ENCODE results near the gene CFL2.
"Not testable (repeated sequence)": the region's sequence is repeated elsewhere in the genome, so short reads cannot be mapped to it uniquely, and the experiment has no call there.

The CFL2 gene

GRCh38 chr14:34749408-34749807 lies 35.0 kb upstream of the CFL2 start:
- no peak for TF ChIP-seq CTCF (IDR thresholded peaks at IDR 0.05)
- no peaks in the 10 kb centered on the region for H3K27me3 ChIP-seq (ENCODE audit: control insufficient read depth, insufficient read depth, low read length)
- H3K36me3 ChIP-seq (ENCODE audit: control insufficient read depth, insufficient read depth, low read length): no peaks in the 10 kb centered on the region
- no peak overlapping the region for H3K4me2 ChIP-seq (ENCODE audit: low read length)
- no peak overlapping the region for H3K27ac ChIP-seq
- H2AFZ ChIP-seq: no peak overlapping the region
- H3K9ac ChIP-seq: no peak overlapping the region
- H3K4me1 ChIP-seq: no peaks in the 10 kb centered on the region
- H3K9me3 ChIP-seq (ENCODE audit: control insufficient read depth, low read length): no peaks in the 10 kb centered on the region
- H3K4me3 ChIP-seq (ENCODE audit: low read depth, low read length): no peak overlapping the region
- no peaks in the 10 kb centered on the region for H3K79me2 ChIP-seq

- H3K27ac ChIP-seq: no peak overlapping the region
- no peak overlapping the region for H2AFZ ChIP-seq
- H3K27me3 ChIP-seq (ENCODE audit: control insufficient read depth, insufficient read depth, low read length): no peaks in the 10 kb centered on the region
- no peaks in the 10 kb centered on the region for H3K9me3 ChIP-seq (ENCODE audit: control insufficient read depth, low read length)
- no peak overlapping the region for H3K4me2 ChIP-seq (ENCODE audit: low read length)
- no peak overlapping the region for H3K4me3 ChIP-seq (ENCODE audit: low read depth, low read length)
- H3K79me2 ChIP-seq: no peaks in the 10 kb centered on the region
- H3K36me3 ChIP-seq (ENCODE audit: control insufficient read depth, insufficient read depth, low read length): no peaks in the 10 kb centered on the region
- no peak overlapping the region for H3K9ac ChIP-seq
- no peak for TF ChIP-seq CTCF (IDR thresholded peaks at IDR 0.05)
- no peaks in the 10 kb centered on the region for H3K4me1 ChIP-seq
These were observed 28.1 kb upstream of the CFL2 start for GRCh38 chr14:34742270-34743115.

DNA sequence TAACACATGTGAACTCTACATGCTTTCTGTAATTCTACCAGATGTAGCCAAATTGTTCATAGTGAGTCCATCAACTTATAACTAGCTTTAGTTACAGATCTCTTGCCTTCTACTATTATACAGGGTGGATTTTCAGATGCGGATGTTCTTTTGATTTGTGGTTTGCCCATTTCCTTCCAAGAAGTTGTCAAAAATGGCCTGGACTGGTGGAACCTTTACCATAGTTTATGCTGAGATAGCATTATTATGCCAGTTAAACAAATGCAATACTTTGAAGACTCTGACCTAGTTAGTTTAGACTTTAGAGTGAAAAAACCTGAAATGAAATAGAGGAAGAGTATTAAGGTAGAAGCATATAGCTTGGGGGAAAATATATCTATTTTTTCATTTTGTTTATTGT lies 27.4 kb upstream of the CFL2 start:
- H3K27me3 ChIP-seq (ENCODE audit: control insufficient read depth, insufficient read depth, low read length): no peaks in the 10 kb centered on the region
- H2AFZ ChIP-seq: no peak overlapping the region
- no peaks in the 10 kb centered on the region for H3K4me1 ChIP-seq
- no peaks in the 10 kb centered on the region for H3K9me3 ChIP-seq (ENCODE audit: control insufficient read depth, low read length)
- no peak for TF ChIP-seq CTCF (IDR thresholded peaks at IDR 0.05)
- H3K9ac ChIP-seq: no peak overlapping the region
- no peaks in the 10 kb centered on the region for H3K79me2 ChIP-seq
- no peaks in the 10 kb centered on the region for H3K36me3 ChIP-seq (ENCODE audit: control insufficient read depth, insufficient read depth, low read length)
- H3K4me3 ChIP-seq (ENCODE audit: low read depth, low read length): no peak overlapping the region
- H3K27ac ChIP-seq: no peak overlapping the region
- no peak overlapping the region for H3K4me2 ChIP-seq (ENCODE audit: low read length)

DNA sequence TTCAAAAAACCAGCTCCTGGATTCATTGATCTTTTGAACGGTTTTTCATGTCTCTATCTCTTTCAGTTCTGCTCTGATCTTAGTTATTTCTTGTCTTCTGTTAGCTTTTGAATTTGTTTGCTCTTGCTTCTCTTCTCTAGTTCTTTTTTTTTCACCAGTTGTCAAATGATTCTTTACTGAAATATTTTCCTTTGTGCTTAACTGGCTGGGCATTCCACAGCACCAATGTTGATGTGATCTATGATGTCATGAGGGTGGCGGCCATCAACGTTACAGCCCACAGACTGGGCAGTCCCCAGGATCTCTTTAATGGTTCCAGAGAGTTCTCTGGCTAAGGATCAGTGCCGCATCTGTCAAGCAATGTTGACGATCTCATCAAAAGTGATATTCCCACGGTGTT lies 25.7 kb upstream of the CFL2 start:
- not testable (repeated sequence) for H3K9ac ChIP-seq; H3K9me3 ChIP-seq (ENCODE audit: control insufficient read depth, low read length); H3K4me1 ChIP-seq; H3K36me3 ChIP-seq (ENCODE audit: control insufficient read depth, insufficient read depth, low read length); H3K27me3 ChIP-seq (ENCODE audit: control insufficient read depth, insufficient read depth, low read length); H3K27ac ChIP-seq; H2AFZ ChIP-seq; H3K4me2 ChIP-seq (ENCODE audit: low read length); H3K79me2 ChIP-seq; H3K4me3 ChIP-seq (ENCODE audit: low read depth, low read length)

DNA sequence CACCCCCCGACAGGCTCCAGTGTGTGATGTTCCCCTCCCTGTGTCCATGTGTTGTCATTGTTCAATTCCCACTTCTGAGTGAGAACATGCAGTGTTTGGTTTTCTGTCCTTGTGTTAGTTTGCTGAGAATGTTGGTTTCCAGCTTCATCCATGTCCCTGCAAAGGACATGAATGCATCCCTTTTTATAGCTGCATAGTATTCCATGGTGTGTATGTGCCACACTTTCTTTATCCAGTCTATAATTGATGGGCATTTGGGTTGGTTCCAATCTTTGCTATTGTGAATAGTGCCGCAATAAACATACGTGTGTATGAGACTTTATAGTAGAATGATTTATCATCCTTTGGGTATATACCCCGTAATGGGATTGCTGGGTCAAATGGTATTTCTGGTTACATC lies 22.7 kb upstream of the CFL2 start:
- not testable (repeated sequence) for H3K4me2 ChIP-seq (ENCODE audit: low read length); H3K27ac ChIP-seq; H3K27me3 ChIP-seq (ENCODE audit: control insufficient read depth, insufficient read depth, low read length); H3K9me3 ChIP-seq (ENCODE audit: control insufficient read depth, low read length); H3K4me1 ChIP-seq; H3K79me2 ChIP-seq; H3K9ac ChIP-seq; H3K4me3 ChIP-seq (ENCODE audit: low read depth, low read length); H2AFZ ChIP-seq; H3K36me3 ChIP-seq (ENCODE audit: control insufficient read depth, insufficient read depth, low read length)

- Histone ChIP-seq H3K4me2 (ENCODE audit: low read length) (no peak overlapping the region), H3K36me3 (ENCODE audit: control insufficient read depth, insufficient read depth, low read length) (no peaks in the 10 kb centered on the region), H3K27ac (no peak overlapping the region), H3K27me3 (ENCODE audit: control insufficient read depth, insufficient read depth, low read length) (no peaks in the 10 kb centered on the region), H3K9me3 (ENCODE audit: control insufficient read depth, low read length) (no peaks in the 10 kb centered on the region), H3K4me1 (no peaks in the 10 kb centered on the region), H3K4me3 (ENCODE audit: low read depth, low read length) (no peak overlapping the region), H3K9ac (no peak overlapping the region), H3K79me2 (no peaks in the 10 kb centered on the region), H2AFZ (no peak overlapping the region)
- TF ChIP-seq CTCF (IDR thresholded peaks at IDR 0.05): no peak
These were observed 18.9 kb upstream of the CFL2 start for GRCh38 chr14:34733245-34733644.
